Chondrocyte (in vitro differentiated cells): ENCODE measurements around the gene MYO1D. TPM values are rescaled to one million over a fixed set of nuclear protein-coding genes. Genes with fewer than 3 reads are reported as not detected.

Experiments used
- DNase-seq: peaks from one replicate; pipeline ENCODE4 v3.0.0; 2021; ENCODE audit warnings: mixed read lengths, low spot score
- H3K27ac Mint-ChIP-seq: one replicate; pipeline ENCODE4 v1.8.0; 2021; ENCODE audit warnings: mild to moderate bottlenecking, moderate library complexity, mixed read lengths; ENCODE audit not compliant: unreplicated experiment
- H3K27me3 Mint-ChIP-seq: 2 replicates; pipeline ENCODE4 v1.8.0; 2021; ENCODE audit warnings: low read depth, mixed read lengths
- H3K36me3 Mint-ChIP-seq: 2 replicates; pipeline ENCODE4 v1.8.0; 2021; ENCODE audit warnings: low read depth, mixed read lengths
- H3K4me1 Mint-ChIP-seq: 2 replicates; pipeline ENCODE4 v1.8.0; 2021; ENCODE audit warnings: low read depth, mild to moderate bottlenecking, mixed read lengths
- H3K4me3 Mint-ChIP-seq: one replicate; pipeline ENCODE4 v1.8.0; 2021; ENCODE audit warnings: mild to moderate bottlenecking, moderate library complexity, mixed read lengths; ENCODE audit not compliant: unreplicated experiment
- H3K9me3 Mint-ChIP-seq: 2 replicates; pipeline ENCODE4 v1.8.0; 2021; ENCODE audit warnings: low read depth, mixed read lengths
- CTCF ChIP-seq: fragments of 200-600 bp; sonication (generic); IDR thresholded peaks from 2 replicates; pipeline ENCODE4 v1.5.0; 2021; ENCODE audit warnings: antibody characterized with exemption, mild to moderate bottlenecking, moderate library complexity
- total RNA-seq: library from RNA; stranded (reverse); gene quantifications from 3 replicates; pipeline ENCODE4 v1.2.1, GENCODE V29; 2021

Gene MYO1D
- total RNA-seq, 1 donor from 2014 or later = 107 TPM

GRCh38 chr17:32913593-32913992, 36.7 kb upstream of the MYO1D start:
- no peaks in the 10 kb centered on the region for H3K36me3 Mint-ChIP-seq
- peaks cover 14% of the 10 kb centered on the region for H3K4me1 Mint-ChIP-seq
- no peak overlapping the region for H3K27ac Mint-ChIP-seq
- DNase-seq = no peak
- H3K4me3 Mint-ChIP-seq = no peak overlapping the region
- peaks cover 5% of the 10 kb centered on the region for H3K9me3 Mint-ChIP-seq
- H3K27me3 Mint-ChIP-seq = no peaks in the 10 kb centered on the region
- no peak for TF ChIP-seq CTCF

- Mint-ChIP-seq H3K27me3 (no peaks in the 10 kb centered on the region), H3K4me3 (no peak overlapping the region), H3K27ac (no peak overlapping the region), H3K36me3 (no peaks in the 10 kb centered on the region), H3K9me3 (peaks cover 5% of the 10 kb centered on the region), H3K4me1 (peaks cover 14% of the 10 kb centered on the region)
- DNase-seq = no peak
- no peak for TF ChIP-seq CTCF
Measured at GRCh38 chr17:32912218-32912897, 35.4 kb upstream of the MYO1D start.

- DNase-seq = no peak
- Mint-ChIP-seq H3K36me3 (no peaks in the 10 kb centered on the region), H3K4me3 (no peak overlapping the region), H3K9me3 (peaks cover 5% of the 10 kb centered on the region), H3K27ac (no peak overlapping the region), H3K27me3 (peaks cover 6% of the 10 kb centered on the region), H3K4me1 (peaks cover 14% of the 10 kb centered on the region)
- TF ChIP-seq CTCF = no peak
Measured at GRCh38 chr17:32910769-32911168, 33.8 kb upstream of the MYO1D start.

GRCh38 chr17:32909787-32910369, 33.0 kb upstream of the MYO1D start:
- no peaks in the 10 kb centered on the region for H3K36me3 Mint-ChIP-seq
- H3K4me1 Mint-ChIP-seq = peaks cover 14% of the 10 kb centered on the region
- H3K27me3 Mint-ChIP-seq = peaks cover 11% of the 10 kb centered on the region
- peak overlapping the region; percentile 55 for H3K27ac Mint-ChIP-seq
- TF ChIP-seq CTCF = peak; percentile 85
- H3K9me3 Mint-ChIP-seq = peaks cover 2% of the 10 kb centered on the region
- H3K4me3 Mint-ChIP-seq = no peak overlapping the region
- no peak for DNase-seq

- peaks cover 15% of the 10 kb centered on the region for H3K27me3 Mint-ChIP-seq
- TF ChIP-seq CTCF = no peak
- peaks cover 13% of the 10 kb centered on the region for H3K4me1 Mint-ChIP-seq
- H3K9me3 Mint-ChIP-seq = no peaks in the 10 kb centered on the region
- H3K27ac Mint-ChIP-seq = no peak overlapping the region
- no peaks in the 10 kb centered on the region for H3K36me3 Mint-ChIP-seq
- no peak for DNase-seq
- H3K4me3 Mint-ChIP-seq = no peak overlapping the region
Measured at GRCh38 chr17:32907583-32907982, 30.7 kb upstream of the MYO1D start.
